IPS DF 6.9 (cell line): ENCODE data around the gene PHOX2A.
"Not testable (repeated sequence)": the region's sequence is repeated elsewhere in the genome, so short reads cannot be mapped to it uniquely, and the experiment has no call there.

Source experiments
- DNase-seq: peaks from one replicate; pipeline ENCODE4 v3.0.0-alpha.2; 2013; ENCODE audit warnings: low read depth, low spot score
- H3K27ac ChIP-seq: one replicate; pipeline ENCODE4 v1.5.1; 2013; ENCODE audit warnings: low read length, control low read depth
- H3K27me3 ChIP-seq: 2 replicates; pipeline ENCODE4 v1.6.1; 2013; ENCODE audit warnings: mild to moderate bottlenecking, low read length; ENCODE audit not compliant: control insufficient read depth, insufficient read depth
- H3K36me3 ChIP-seq: 2 replicates; pipeline ENCODE4 v1.6.1; 2013; ENCODE audit warnings: low read length; ENCODE audit not compliant: control insufficient read depth, insufficient read depth
- H3K4me1 ChIP-seq: 2 replicates; pipeline ENCODE4 v1.6.1; 2013; ENCODE audit warnings: low read length; ENCODE audit not compliant: control insufficient read depth, insufficient read depth
- H3K4me3 ChIP-seq: 2 replicates; pipeline ENCODE4 v1.5.1; 2013; ENCODE audit warnings: mild to moderate bottlenecking, low read length
- H3K9me3 ChIP-seq: 2 replicates; pipeline ENCODE4 v1.6.1; 2013; ENCODE audit warnings: low read length, inconsistent platforms; ENCODE audit not compliant: control insufficient read depth, insufficient read depth
- WGBS: extraction: QIAGEN DNeasy Blood & Tissue Kit; methylation state at CpG from one replicate; pipeline ENCODE4 v1.1.7; 2013; ENCODE audit warnings: mixed read lengths, missing lambda C conversion rate; ENCODE audit not compliant: insufficient read length, insufficient coverage; 5-methylcytosine and 5-hydroxymethylcytosine counted together

PHOX2A gene

GRCh38 chr11:72202571-72202970 is 41.4 kb downstream of the PHOX2A start:
- H3K4me3 ChIP-seq, result no peak overlapping the region
- H3K36me3 ChIP-seq, result no peaks in the 10 kb centered on the region
- no CpG with 5 or more reads among the region's 6 CpGs for WGBS
- H3K27ac ChIP-seq, result no peak overlapping the region
- DNase-seq, result no peak
- no peaks in the 10 kb centered on the region for H3K27me3 ChIP-seq
- no peaks in the 10 kb centered on the region for H3K4me1 ChIP-seq
- H3K9me3 ChIP-seq, result no peaks in the 10 kb centered on the region

GRCh38 chr11:72201445-72201844 is 42.5 kb downstream of the PHOX2A start:
- H3K4me1 ChIP-seq, H3K27me3 ChIP-seq, H3K4me3 ChIP-seq, H3K9me3 ChIP-seq, H3K36me3 ChIP-seq, H3K27ac ChIP-seq, DNase-seq: not testable (repeated sequence)
- no CpG with 5 or more reads among the region's 43 CpGs for WGBS

DNA sequence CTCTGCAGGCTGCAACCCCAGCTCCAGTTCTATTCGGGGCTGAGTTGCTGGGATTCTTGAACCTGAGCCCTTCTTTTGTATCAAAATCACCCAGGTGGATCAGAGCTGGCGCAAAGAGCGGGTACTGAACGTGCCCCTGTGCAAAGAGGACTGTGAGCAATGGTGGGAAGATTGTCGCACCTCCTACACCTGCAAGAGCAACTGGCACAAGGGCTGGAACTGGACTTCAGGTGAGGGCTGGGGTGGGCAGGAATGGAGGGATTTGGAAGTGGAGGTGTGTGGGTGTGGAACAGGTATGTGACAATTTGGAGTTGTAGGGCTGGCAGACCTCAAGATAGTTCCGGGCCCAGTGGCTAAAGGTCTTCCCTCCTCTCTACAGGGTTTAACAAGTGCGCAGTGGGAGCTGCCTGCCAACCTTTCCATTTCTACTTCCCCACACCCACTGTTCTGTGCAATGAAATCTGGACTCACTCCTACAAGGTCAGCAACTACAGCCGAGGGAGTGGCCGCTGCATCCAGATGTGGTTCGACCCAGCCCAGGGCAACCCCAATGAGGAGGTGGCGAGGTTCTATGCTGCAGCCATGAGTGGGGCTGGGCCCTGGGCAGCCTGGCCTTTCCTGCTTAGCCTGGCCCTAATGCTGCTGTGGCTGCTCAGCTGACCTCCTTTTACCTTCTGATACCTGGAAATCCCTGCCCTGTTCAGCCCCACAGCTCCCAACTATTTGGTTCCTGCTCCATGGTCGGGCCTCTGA is 48.3 kb downstream of the PHOX2A start:
- Histone ChIP-seq H3K4me1 (peaks cover 1% of the 10 kb centered on the region; the same call in 1 of the 2 replicates), H3K27ac (no peak overlapping the region), H3K27me3 (no peaks in the 10 kb centered on the region), H3K4me3 (no peak overlapping the region), H3K9me3 (no peaks in the 10 kb centered on the region), H3K36me3 (no peaks in the 10 kb centered on the region)
- DNase-seq, result no peak
- WGBS, result no CpG with 5 or more reads among the region's 12 CpGs

DNA sequence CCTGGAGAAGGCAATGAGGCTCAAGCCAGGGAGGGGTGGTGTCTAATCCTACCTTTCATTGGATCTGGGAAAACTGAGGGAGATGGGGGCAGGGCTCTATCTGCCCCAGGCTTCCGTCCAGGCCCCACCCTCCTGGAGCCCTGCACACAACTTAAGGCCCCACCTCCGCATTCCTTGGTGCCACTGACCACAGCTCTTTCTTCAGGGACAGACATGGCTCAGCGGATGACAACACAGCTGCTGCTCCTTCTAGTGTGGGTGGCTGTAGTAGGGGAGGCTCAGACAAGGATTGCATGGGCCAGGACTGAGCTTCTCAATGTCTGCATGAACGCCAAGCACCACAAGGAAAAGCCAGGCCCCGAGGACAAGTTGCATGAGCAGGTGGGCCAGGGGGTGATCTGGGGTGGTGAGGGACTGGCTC is 52.0 kb downstream of the PHOX2A start, which contains the start of gene FOLR1:
TSS of gene FOLR1 (plus strand) at position 180 of the 421 bp plus-strand sequence. CDS start at position 214, 34 bp downstream.
- H3K4me1 ChIP-seq, result peaks cover 1% of the 10 kb centered on the region; the same call in 1 of the 2 replicates
- no peak within 1 kb of the TSS for H3K27ac ChIP-seq
- H3K9me3 ChIP-seq, result no peaks in the 10 kb centered on the region
- DNase-seq, result no peak
- H3K27me3 ChIP-seq, result no peaks in the 10 kb centered on the region
- H3K4me3 ChIP-seq, result no peak within 1 kb of the TSS
- H3K36me3 ChIP-seq, result no peaks in the 10 kb centered on the region
- WGBS, result no CpG with 5 or more reads among the region's 5 CpGs

GRCh38 chr11:72190631-72191071 is 53.3 kb downstream of the PHOX2A start:
- peaks cover 1% of the 10 kb centered on the region; the same call in 1 of the 2 replicates for H3K4me1 ChIP-seq
- no peaks in the 10 kb centered on the region for H3K9me3 ChIP-seq
- no peaks in the 10 kb centered on the region for H3K27me3 ChIP-seq
- no peak overlapping the region for H3K4me3 ChIP-seq
- H3K36me3 ChIP-seq, result no peaks in the 10 kb centered on the region
- DNase-seq, result no peak
- no CpG with 5 or more reads among the region's 5 CpGs for WGBS
- no peak overlapping the region for H3K27ac ChIP-seq

DNA sequence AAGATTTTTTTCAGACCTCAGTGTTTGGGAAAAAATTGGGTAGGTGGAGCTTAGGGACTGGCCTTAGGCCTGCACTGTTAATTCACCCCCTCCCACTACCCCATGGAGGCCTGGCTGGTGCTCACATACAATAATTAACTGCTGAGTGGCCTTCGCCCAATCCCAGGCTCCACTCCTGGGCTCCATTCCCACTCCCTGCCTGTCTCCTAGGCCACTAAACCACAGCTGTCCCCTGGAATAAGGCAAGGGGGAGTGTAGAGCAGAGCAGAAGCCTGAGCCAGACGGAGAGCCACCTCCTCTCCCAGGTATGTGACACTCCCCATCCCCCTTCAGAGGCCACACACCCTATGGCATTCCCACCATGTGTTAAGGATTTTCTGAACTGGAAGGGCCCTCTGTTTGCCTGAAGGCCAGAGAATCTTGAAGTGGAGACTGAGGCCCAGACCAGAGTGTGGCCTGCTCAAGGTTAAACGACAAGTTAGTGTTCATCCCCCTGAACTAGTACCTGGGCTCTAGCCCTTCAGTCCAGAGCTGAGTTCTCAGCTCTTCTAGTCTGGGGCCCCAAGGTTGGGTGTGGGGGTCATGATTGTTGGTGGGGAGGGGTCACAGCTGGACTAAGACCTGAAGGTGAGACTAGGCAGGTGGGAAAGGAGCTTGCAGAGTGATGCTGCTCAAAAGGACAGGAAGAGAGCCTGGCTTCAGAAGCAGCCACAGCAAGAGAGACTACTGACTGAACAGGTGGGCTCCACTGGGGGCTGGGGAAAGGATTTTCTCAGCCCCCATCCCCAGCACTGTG is 54.3 kb downstream of the PHOX2A start:
- H3K27me3 ChIP-seq, result no peaks in the 10 kb centered on the region
- H3K27ac ChIP-seq, result no peak overlapping the region
- H3K36me3 ChIP-seq, result no peaks in the 10 kb centered on the region
- no peaks in the 10 kb centered on the region; the same call in 1 of the 2 replicates for H3K4me1 ChIP-seq
- no peak for DNase-seq
- no peaks in the 10 kb centered on the region for H3K9me3 ChIP-seq
- H3K4me3 ChIP-seq, result no peak overlapping the region
- WGBS, result no CpG with 5 or more reads among the region's 3 CpGs
